ENCODE measurements around the gene MCM3AP. TPM values are rescaled to one million over a fixed set of nuclear protein-coding genes. Genes with fewer than 3 reads are reported as not detected.
A peak's percentile ranks its signal among the peaks of the same experiment; 100 is the strongest.
"Not testable (repeated sequence)": the region's sequence is repeated elsewhere in the genome, so short reads cannot be mapped to it uniquely, and the experiment has no call there.

MCM3AP gene
- total RNA-seq, 1 experiment from 2014 or later, result 57.8 TPM

GRCh38 chr21:46205166-46205565, 80.2 kb downstream of the MCM3AP start:
- Histone ChIP-seq H3K4me2 (no peak overlapping the region), H3K27ac (no peak overlapping the region), H3K79me2 (ENCODE audit: low read depth) (no peaks in the 10 kb centered on the region), H3K9me3 (ENCODE audit: insufficient read depth, low read depth) (no peaks in the 10 kb centered on the region), H3K9me2 (ENCODE audit: insufficient read depth) (no peaks in the 10 kb centered on the region), H3K27me3 (ENCODE audit: insufficient read depth, low read depth) (no peaks in the 10 kb centered on the region), H3K4me1 (replicated peaks; ENCODE audit: insufficient read depth) (no peaks in the 10 kb centered on the region), H3K4me3 (no peak overlapping the region), H2AFZ (no peak overlapping the region), H3K36me3 (ENCODE audit: low read depth) (no peaks in the 10 kb centered on the region), H3F3A (ENCODE audit: insufficient read depth, low read depth) (peaks cover 6% of the 10 kb centered on the region; the same call in 1 of the 2 replicates), H4K20me1 (ENCODE audit: insufficient read depth) (no peaks in the 10 kb centered on the region)
- no peak for DNase-seq
- ChIA-PET CTCF (no interaction called here), POLR2A (ENCODE audit: unreplicated experiment) (no interaction called here)
- TF ChIP-seq EZH2 (IDR thresholded peaks at IDR 0.05; ENCODE audit: low read depth) (no peak), CTCF (conservative IDR thresholded peaks at IDR 0.05) (no peak)
- intact Hi-C loops (cut with micrococcal nuclease; ENCODE audit: unreplicated experiment), result no loop called here
- no TSS peak for BruUV-seq (replicated peaks)

- no peaks in the 10 kb centered on the region for H3K9me2 ChIP-seq (ENCODE audit: insufficient read depth)
- no peaks in the 10 kb centered on the region for H4K20me1 ChIP-seq (ENCODE audit: insufficient read depth)
- ChIA-PET POLR2A (ENCODE audit: unreplicated experiment) (no interaction called here), CTCF (interaction anchor here (0.6 kb wide), 1 partner anchor 68 kb away, joined by 9 read pairs; no protein-coding TSS in a partner anchor)
- no peaks in the 10 kb centered on the region for H3K79me2 ChIP-seq (ENCODE audit: low read depth)
- DNase-seq, result no peak
- no peak overlapping the region for H2AFZ ChIP-seq
- no TSS peak for BruUV-seq (replicated peaks)
- H3F3A ChIP-seq (ENCODE audit: insufficient read depth, low read depth), result peaks cover 9% of the 10 kb centered on the region; the same call in 1 of the 2 replicates
- H3K4me3 ChIP-seq, result no peak overlapping the region
- no peaks in the 10 kb centered on the region for H3K4me1 ChIP-seq (replicated peaks; ENCODE audit: insufficient read depth)
- no peak overlapping the region for H3K4me2 ChIP-seq
- no peaks in the 10 kb centered on the region for H3K36me3 ChIP-seq (ENCODE audit: low read depth)
- intact Hi-C loops (cut with micrococcal nuclease; ENCODE audit: unreplicated experiment), result no loop called here
- TF ChIP-seq EZH2 (IDR thresholded peaks at IDR 0.05; ENCODE audit: low read depth) (no peak), CTCF (conservative IDR thresholded peaks at IDR 0.05) (no peak)
- no peak overlapping the region for H3K27ac ChIP-seq
- no peaks in the 10 kb centered on the region for H3K27me3 ChIP-seq (ENCODE audit: insufficient read depth, low read depth)
- no peaks in the 10 kb centered on the region for H3K9me3 ChIP-seq (ENCODE audit: insufficient read depth, low read depth)
These were observed 82.2 kb downstream of the MCM3AP start for GRCh38 chr21:46203203-46203600.

GRCh38 chr21:46202592-46203202, 82.7 kb downstream of the MCM3AP start:
- CTCF ChIA-PET, result interaction anchor here (0.6 kb wide), 1 partner anchor 68 kb away, joined by 9 read pairs; no protein-coding TSS in a partner anchor
- Histone ChIP-seq H3K27ac (no peak overlapping the region), H4K20me1 (ENCODE audit: insufficient read depth) (no peaks in the 10 kb centered on the region), H2AFZ (no peak overlapping the region), H3K9me3 (ENCODE audit: insufficient read depth, low read depth) (no peaks in the 10 kb centered on the region), H3K4me3 (no peak overlapping the region), H3K79me2 (ENCODE audit: low read depth) (no peaks in the 10 kb centered on the region), H3K4me1 (replicated peaks; ENCODE audit: insufficient read depth) (no peaks in the 10 kb centered on the region), H3K9me2 (ENCODE audit: insufficient read depth) (no peaks in the 10 kb centered on the region), H3K4me2 (no peak overlapping the region), H3F3A (ENCODE audit: insufficient read depth, low read depth) (peaks cover 9% of the 10 kb centered on the region; the same call in 1 of the 2 replicates), H3K36me3 (ENCODE audit: low read depth) (no peaks in the 10 kb centered on the region), H3K27me3 (ENCODE audit: insufficient read depth, low read depth) (no peaks in the 10 kb centered on the region)
- POLR2A ChIA-PET (ENCODE audit: unreplicated experiment), result no interaction called here
- TF ChIP-seq EZH2 (IDR thresholded peaks at IDR 0.05; ENCODE audit: low read depth), result no peak
- no peak for TF ChIP-seq CTCF (conservative IDR thresholded peaks at IDR 0.05)
- BruUV-seq (replicated peaks), result no TSS peak
- intact Hi-C loops (cut with micrococcal nuclease; ENCODE audit: unreplicated experiment), result no loop called here
- DNase-seq, result no peak

GRCh38 chr21:46200877-46201803, 84.3 kb downstream of the MCM3AP start:
- CTCF ChIA-PET, result interaction anchor here (0.7 kb wide), 1 partner anchor 261 kb away, joined by 5 read pairs; no protein-coding TSS in a partner anchor
- H3K4me3 ChIP-seq; H3K27ac ChIP-seq; BruUV-seq (replicated peaks); H3K4me1 ChIP-seq (replicated peaks; ENCODE audit: insufficient read depth); H3K9me3 ChIP-seq (ENCODE audit: insufficient read depth, low read depth); H3K79me2 ChIP-seq (ENCODE audit: low read depth); H2AFZ ChIP-seq; H3K36me3 ChIP-seq (ENCODE audit: low read depth); H3K27me3 ChIP-seq (ENCODE audit: insufficient read depth, low read depth); POLR2A ChIA-PET (ENCODE audit: unreplicated experiment); intact Hi-C loops (cut with micrococcal nuclease; ENCODE audit: unreplicated experiment); H3F3A ChIP-seq (ENCODE audit: insufficient read depth, low read depth); H3K4me2 ChIP-seq; H4K20me1 ChIP-seq (ENCODE audit: insufficient read depth); H3K9me2 ChIP-seq (ENCODE audit: insufficient read depth): not testable (repeated sequence)
- peak in 1 of 2 experiments; percentile 11 for DNase-seq
